Esophagus muscularis mucosa (tissue), 4 donors: ENCODE results near the gene PIP5K1B. TPM values are rescaled to one million over a fixed set of nuclear protein-coding genes. Genes with fewer than 3 reads are reported as not detected.
"Not testable (repeated sequence)": the region's sequence is repeated elsewhere in the genome, so short reads cannot be mapped to it uniquely, and the experiment has no call there.

Source experiments
- DNase-seq: peaks from one replicate; pipeline ENCODE4 v3.0.0-alpha.2; 2017; ENCODE audit errors: extremely low spot score
- H3K27ac ChIP-seq, 4 donors: fragments of 200-600 bp; sonication (generic); replicated peaks in 1 of 4; 1 replicate in 3 of 4; 2 replicates in 1 of 4; pipeline ENCODE4 v1.5.1; 2016 to 2019; ENCODE audit warnings: mild to moderate bottlenecking in 1 of 4
- H3K27me3 ChIP-seq, 4 donors: fragments of 200-600 bp; sonication (generic); one replicate each; pipeline versions ENCODE4 v1.5.1 to v1.6.0; 2016 to 2019
- H3K36me3 ChIP-seq, 4 donors: fragments of 200-600 bp; sonication (generic); one replicate each; pipeline ENCODE4 v1.5.1; 2016 to 2019
- H3K4me1 ChIP-seq, 4 donors: fragments of 200-600 bp; sonication (generic); one replicate each; pipeline ENCODE4 v1.5.1; 2016 to 2019
- H3K4me3 ChIP-seq, 4 donors: fragments of 200-600 bp; sonication (generic); 1 replicate in 2 of 4; 2 replicates in 2 of 4; pipeline ENCODE4 v1.5.1; 2016 to 2019; ENCODE audit warnings: mild to moderate bottlenecking in 4 of 4, moderate library complexity in 1 of 4
- H3K9me3 ChIP-seq, 4 donors: fragments of 200-600 bp; sonication (generic); 1 replicate in 3 of 4; 2 replicates in 1 of 4; pipeline ENCODE4 v1.5.1; 2016 to 2019
- EP300 ChIP-seq: sonication (generic); formaldehyde crosslinking; IDR thresholded peaks from one replicate; pipeline ENCODE4 v1.6.1; 2017; ENCODE audit warnings: antibody characterized with exemption
- POLR2A ChIP-seq: fragments of 450-650 bp; IDR thresholded peaks from one replicate; pipeline ENCODE4 v1.6.1; 2017; ENCODE audit warnings: antibody characterized with exemption, moderate library complexity, mild to moderate bottlenecking, low read depth
- POLR2AphosphoS5 ChIP-seq, 2 donors: sonication (generic); formaldehyde crosslinking; IDR thresholded peaks; one replicate each; pipeline ENCODE4 v1.6.1; 2017; ENCODE audit warnings: antibody characterized with exemption in 2 of 2
- WGBS: methylation state at CpG from one replicate; pipeline ENCODE4 v1.1.5; 2018; 5-methylcytosine and 5-hydroxymethylcytosine counted together
- intact Hi-C: fragments of 100-400 bp; cut with DNase I; formaldehyde crosslinking; loops from one replicate; pipeline ENCODE4 v1.15.1; 2023
- total RNA-seq, 4 donors: library from RNA; depleted of rRNA; stranded (reverse); fragments of >200 nt; gene quantifications; one replicate each; pipeline versions ENCODE4 v1.1.0 to v1.2.1, GENCODE V29; 2016
- TF ChIP-seq, protein P1 (sequence below), 3 experiments: fragments of 200-600 bp in 2 of 3; fragments of 450-650 bp in 1 of 3; sonication (generic) in 2 of 3; IDR thresholded peaks; one replicate each; pipeline ENCODE4 v1.5.1; 2017 to 2019; ENCODE audit warnings: antibody characterized with exemption in 3 of 3, mild to moderate bottlenecking in 2 of 3, moderate library complexity in 1 of 3

The PIP5K1B gene
- total RNA-seq, 4 donors from 2014 or later = 0.42 to 1.7 (median 1.2) TPM

DNA sequence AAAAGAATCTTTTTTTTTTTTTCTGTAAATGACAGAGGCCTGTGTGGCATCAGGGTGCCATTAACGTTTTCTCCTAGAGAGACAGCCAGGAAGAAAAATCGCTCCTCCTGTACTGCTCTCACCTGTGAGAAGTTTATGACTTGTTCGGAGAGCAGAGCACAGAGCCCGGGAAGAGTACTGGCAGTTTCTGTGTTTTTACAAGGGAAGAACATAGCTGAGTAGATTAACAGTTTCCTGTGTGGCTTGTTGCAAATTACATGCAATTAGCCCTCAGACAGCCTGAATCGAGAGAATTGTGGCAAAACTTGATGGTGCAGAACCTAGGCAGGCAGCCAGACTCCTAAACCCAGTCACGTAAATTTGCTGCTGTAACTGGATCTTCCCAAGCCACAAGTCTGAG lies 276.7 kb downstream of the PIP5K1B start:
- Histone ChIP-seq H3K9me3 (no peaks in the 10 kb centered on the region), H3K4me3 (no peak overlapping the region), H3K4me1 (peaks cover 8 to 33% (median 14%) of the 10 kb centered on the region in 4 donors), H3K27ac (no peak overlapping the region), H3K27me3 (no peaks in the 10 kb centered on the region), H3K36me3 (no peaks in the 10 kb centered on the region)
- WGBS = 35% methylated on average over 6 of the region's 6 CpGs
- intact Hi-C loops = no loop called here
- TF ChIP-seq POLR2AphosphoS5 (IDR thresholded peaks at IDR 0.05) = no peak
- TF ChIP-seq, protein P1, sequence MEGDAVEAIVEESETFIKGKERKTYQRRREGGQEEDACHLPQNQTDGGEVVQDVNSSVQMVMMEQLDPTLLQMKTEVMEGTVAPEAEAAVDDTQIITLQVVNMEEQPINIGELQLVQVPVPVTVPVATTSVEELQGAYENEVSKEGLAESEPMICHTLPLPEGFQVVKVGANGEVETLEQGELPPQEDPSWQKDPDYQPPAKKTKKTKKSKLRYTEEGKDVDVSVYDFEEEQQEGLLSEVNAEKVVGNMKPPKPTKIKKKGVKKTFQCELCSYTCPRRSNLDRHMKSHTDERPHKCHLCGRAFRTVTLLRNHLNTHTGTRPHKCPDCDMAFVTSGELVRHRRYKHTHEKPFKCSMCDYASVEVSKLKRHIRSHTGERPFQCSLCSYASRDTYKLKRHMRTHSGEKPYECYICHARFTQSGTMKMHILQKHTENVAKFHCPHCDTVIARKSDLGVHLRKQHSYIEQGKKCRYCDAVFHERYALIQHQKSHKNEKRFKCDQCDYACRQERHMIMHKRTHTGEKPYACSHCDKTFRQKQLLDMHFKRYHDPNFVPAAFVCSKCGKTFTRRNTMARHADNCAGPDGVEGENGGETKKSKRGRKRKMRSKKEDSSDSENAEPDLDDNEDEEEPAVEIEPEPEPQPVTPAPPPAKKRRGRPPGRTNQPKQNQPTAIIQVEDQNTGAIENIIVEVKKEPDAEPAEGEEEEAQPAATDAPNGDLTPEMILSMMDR (IDR thresholded peaks at IDR 0.05) = no peak
- no peak for TF ChIP-seq EP300
- TF ChIP-seq POLR2A = no peak
- DNase-seq = no peak

DNA sequence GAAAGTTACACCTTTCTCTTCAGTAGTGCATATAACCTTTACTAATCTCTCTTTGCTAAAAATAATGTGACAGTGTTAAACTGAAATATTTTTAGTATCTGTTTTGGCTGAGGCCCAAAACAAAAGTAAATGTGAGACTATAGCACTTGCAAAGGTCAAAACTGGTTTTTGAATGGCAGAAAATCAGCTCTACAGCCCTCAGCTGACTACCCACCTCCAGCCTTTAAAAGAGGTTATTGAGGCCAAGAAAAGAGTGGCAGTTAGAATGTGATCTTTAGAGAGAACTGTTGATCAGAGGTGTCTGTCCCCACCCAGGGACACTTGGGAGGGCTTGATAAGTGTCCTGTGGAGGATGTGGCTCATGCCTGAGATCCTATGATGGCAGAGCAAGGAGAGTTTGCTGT lies 278.0 kb downstream of the PIP5K1B start:
- H3K27ac ChIP-seq = no peak overlapping the region
- peaks cover 8 to 33% (median 14%) of the 10 kb centered on the region in 4 donors for H3K4me1 ChIP-seq
- H3K27me3 ChIP-seq = no peaks in the 10 kb centered on the region
- H3K36me3 ChIP-seq = no peaks in the 10 kb centered on the region
- TF ChIP-seq EP300 (no peak), POLR2AphosphoS5 (IDR thresholded peaks at IDR 0.05) (no peak), POLR2A (no peak)
- TF ChIP-seq, protein P1 (IDR thresholded peaks at IDR 0.05) = no peak
- H3K4me3 ChIP-seq = no peak overlapping the region
- intact Hi-C loops = no loop called here
- DNase-seq = no peak
- no peaks in the 10 kb centered on the region for H3K9me3 ChIP-seq

DNA sequence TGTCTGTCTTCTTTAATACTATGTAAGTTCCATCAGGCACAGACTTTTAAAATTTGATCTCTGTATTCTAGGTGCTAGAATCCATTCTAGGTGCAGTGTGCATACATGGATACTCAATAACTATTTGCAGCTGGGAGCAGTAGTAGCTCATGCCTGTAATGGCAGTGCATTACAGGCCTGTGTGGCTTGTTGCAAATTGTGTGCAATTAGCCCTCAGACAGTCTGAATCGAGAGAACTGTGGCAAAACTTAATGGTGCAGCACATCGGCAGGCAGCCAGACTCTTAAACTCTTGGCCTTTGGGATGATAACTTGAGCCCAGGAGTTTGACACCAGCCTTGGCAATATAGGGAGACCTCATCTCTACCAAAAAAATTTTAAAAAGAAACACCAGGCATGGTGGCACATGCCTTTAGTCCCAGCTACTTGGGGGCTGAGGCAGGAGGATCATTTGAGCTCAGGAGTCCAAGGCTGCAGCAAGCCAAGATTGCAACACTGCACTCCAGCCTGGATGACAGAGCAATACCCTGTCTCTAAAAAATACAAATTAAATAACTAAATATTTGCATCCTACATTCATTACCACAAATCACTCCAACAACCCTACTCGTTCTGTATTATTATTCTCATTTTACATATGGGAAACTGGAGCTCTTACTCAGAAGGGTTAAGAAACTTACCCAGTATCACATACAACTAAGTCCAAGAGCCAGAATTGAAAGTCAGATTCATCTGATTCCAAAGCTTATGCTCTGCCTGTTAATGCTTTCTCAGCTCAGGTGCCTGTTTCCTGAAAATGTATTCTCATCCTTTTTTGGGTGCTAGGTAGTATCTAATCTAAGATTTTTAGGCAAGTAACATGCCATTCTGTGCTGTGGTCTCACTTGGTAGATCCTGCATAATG lies 278.7 kb downstream of the PIP5K1B start:
- no peak for DNase-seq

DNA sequence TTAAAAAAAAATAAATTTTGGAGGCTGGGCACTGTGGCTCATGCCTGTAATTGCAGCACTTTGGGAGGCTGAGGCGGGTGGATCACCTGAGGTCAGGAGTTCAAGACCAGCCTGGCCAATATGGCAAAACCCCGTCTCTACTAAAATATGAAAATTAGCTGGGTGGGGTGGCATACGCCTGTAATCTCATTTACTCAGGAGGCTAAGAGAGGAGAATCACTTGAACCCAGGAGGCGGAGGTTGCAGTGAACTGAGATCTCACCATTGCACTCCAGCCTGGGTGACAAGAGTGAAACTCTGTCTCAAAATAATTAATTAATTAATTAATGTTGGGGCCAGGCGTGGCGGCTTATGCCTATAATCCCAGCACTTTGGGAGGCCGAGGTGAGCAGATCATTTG lies 281.9 kb downstream of the PIP5K1B start:
- H3K4me1 ChIP-seq = peaks cover 0 to 11% (median 2%) of the 10 kb centered on the region in 4 donors
- H3K9me3 ChIP-seq, H3K27ac ChIP-seq, H3K4me3 ChIP-seq, H3K27me3 ChIP-seq, DNase-seq, intact Hi-C loops, H3K36me3 ChIP-seq: not testable (repeated sequence)
- 93% methylated on average over 7 of the region's 7 CpGs for WGBS

More for the DNA sequence above, 278.7 kb downstream of the PIP5K1B start:
- H3K4me3 ChIP-seq = no peak overlapping the region
- 94% methylated on average over 3 of the region's 3 CpGs for WGBS
- no peaks in the 10 kb centered on the region for H3K27me3 ChIP-seq
- intact Hi-C loops = no loop called here
- H3K4me1 ChIP-seq = peaks cover 8 to 31% (median 14%) of the 10 kb centered on the region in 4 donors
- no peaks in the 10 kb centered on the region for H3K9me3 ChIP-seq
- H3K27ac ChIP-seq = no peak overlapping the region
- TF ChIP-seq EP300 (no peak), POLR2A (no peak), POLR2AphosphoS5 (IDR thresholded peaks at IDR 0.05) (no peak)
- TF ChIP-seq, protein P1 (IDR thresholded peaks at IDR 0.05) = no peak
- no peaks in the 10 kb centered on the region for H3K36me3 ChIP-seq

DNA sequence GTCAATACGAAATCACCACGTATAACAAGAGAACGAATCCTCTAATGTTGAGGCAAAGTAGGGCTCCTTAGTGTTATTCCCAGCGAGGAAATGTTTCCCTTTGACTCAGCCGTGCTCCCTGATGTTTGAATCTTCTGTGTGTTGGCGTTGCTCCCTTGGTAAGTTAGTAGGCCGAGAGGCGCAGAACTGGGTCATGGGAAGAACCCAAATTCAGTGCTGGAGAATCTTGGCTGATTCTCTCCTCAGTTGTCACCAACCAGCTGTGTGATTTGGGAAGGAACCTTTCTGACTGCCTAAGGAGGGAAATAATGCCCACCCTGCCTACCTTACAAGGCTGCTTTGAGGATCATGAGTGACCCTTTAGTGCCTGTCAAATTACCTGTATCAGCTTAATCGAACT lies 286.4 kb downstream of the PIP5K1B start:
- H3K4me3 ChIP-seq = no peak overlapping the region
- no peak for DNase-seq
- no peaks in the 10 kb centered on the region for H3K36me3 ChIP-seq
- no peaks in the 10 kb centered on the region for H3K27me3 ChIP-seq
- TF ChIP-seq, protein P1 (IDR thresholded peaks at IDR 0.05) = no peak
- TF ChIP-seq POLR2A (no peak), POLR2AphosphoS5 (IDR thresholded peaks at IDR 0.05) (no peak), EP300 (no peak)
- H3K9me3 ChIP-seq = no peaks in the 10 kb centered on the region
- H3K27ac ChIP-seq = no peak overlapping the region
- 73% methylated on average over 9 of the region's 9 CpGs for WGBS
- no peaks in the 10 kb centered on the region for H3K4me1 ChIP-seq
- intact Hi-C loops = loop anchor here (10.0 kb wide), 1 partner anchor 287 kb away; the partner anchor contains the start of gene PIP5K1B
